D721Med (cell line): ENCODE data around the gene CDK2AP2.
"Not testable (repeated sequence)": the region's sequence is repeated elsewhere in the genome, so short reads cannot be mapped to it uniquely, and the experiment has no call there.

ENCODE experiments used
- DNase-seq: peaks from one replicate; pipeline ENCODE4 v3.0.0; 2011; ENCODE audit warnings: low spot score; ENCODE audit not compliant: insufficient read length
- FAIRE-seq: peaks from 2 replicates; lab custom pipeline; 2011; peaks lifted over from hg19 to GRCh38; lab: Jason Lieb, UNC
- TF ChIP-seq, protein P1 (sequence below): IDR thresholded peaks from 2 replicates; pipeline ENCODE4 v1.5.1; 2012; ENCODE audit warnings: mild to moderate bottlenecking, control low read depth; ENCODE audit not compliant: insufficient read depth; ENCODE audit errors: missing control alignments

The CDK2AP2 gene

DNA sequence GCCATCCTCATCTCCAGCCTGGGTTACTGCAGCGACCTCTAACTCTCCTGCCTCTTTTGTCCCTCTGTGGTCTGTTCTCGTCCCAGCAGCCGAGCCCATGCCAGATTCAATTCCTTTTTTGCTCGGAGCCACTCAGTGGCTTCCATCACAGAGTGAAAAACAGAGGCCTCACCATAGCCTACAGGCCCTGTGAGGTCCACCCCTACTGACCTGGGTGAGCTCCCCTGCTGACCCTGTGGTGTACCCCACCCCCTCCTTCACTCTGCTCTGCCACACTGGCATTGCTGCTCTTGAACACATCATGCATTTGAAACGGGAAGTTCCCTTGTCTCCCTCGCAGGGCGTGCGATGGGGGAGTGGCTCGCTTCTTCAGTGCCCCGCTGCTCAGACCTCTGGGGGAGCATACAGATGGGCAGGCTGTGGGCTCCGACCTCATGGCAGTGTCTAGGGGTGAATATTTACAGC lies 23.1 kb downstream of the CDK2AP2 start:
- no peak for FAIRE-seq

DNA sequence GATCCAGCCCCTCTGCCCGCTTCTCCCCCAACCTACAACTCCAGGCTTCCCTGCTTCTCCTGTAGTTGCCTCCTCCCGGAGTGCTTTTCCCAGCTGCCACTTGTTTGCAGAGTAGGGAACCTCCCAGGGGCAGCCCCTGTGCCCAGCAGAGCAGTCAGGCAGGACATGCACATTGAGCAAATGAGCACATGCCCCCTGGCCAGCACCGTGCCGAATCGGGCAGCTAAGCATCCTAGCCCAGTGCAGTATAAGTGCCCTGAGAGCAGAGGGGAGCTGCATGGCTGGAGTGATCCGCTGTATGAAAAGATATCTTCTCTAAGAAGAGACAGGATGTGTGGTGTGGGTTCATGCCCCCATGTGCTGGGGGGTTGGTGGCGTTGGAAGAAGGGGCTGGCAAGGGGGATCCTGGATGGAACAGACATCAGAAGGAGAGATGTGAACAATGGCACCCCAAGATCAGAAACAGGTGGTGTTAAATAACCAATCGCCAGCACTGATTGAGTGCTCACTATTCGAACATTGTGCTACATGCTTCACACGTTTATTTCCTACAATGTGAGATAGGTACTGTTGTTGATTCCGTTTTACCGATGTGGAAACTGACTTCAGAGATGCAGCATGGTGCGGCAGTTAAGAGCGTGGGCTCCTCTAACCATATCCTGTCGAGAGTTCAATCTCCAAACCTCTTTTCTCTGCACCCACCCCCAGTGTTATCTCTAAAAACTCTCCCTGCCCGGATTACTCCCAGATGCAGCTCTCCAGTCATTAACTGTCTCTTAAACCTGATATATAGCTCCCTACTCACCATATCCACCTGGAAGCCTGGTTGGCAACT lies 23.9 kb downstream of the CDK2AP2 start:
- FAIRE-seq (no peak), DNase-seq (no peak)
- TF ChIP-seq, protein P1, sequence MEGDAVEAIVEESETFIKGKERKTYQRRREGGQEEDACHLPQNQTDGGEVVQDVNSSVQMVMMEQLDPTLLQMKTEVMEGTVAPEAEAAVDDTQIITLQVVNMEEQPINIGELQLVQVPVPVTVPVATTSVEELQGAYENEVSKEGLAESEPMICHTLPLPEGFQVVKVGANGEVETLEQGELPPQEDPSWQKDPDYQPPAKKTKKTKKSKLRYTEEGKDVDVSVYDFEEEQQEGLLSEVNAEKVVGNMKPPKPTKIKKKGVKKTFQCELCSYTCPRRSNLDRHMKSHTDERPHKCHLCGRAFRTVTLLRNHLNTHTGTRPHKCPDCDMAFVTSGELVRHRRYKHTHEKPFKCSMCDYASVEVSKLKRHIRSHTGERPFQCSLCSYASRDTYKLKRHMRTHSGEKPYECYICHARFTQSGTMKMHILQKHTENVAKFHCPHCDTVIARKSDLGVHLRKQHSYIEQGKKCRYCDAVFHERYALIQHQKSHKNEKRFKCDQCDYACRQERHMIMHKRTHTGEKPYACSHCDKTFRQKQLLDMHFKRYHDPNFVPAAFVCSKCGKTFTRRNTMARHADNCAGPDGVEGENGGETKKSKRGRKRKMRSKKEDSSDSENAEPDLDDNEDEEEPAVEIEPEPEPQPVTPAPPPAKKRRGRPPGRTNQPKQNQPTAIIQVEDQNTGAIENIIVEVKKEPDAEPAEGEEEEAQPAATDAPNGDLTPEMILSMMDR = no peak

More for the DNA sequence above, 23.1 kb downstream of the CDK2AP2 start:
- no peak for DNase-seq
- TF ChIP-seq, protein P1 = no peak

DNA sequence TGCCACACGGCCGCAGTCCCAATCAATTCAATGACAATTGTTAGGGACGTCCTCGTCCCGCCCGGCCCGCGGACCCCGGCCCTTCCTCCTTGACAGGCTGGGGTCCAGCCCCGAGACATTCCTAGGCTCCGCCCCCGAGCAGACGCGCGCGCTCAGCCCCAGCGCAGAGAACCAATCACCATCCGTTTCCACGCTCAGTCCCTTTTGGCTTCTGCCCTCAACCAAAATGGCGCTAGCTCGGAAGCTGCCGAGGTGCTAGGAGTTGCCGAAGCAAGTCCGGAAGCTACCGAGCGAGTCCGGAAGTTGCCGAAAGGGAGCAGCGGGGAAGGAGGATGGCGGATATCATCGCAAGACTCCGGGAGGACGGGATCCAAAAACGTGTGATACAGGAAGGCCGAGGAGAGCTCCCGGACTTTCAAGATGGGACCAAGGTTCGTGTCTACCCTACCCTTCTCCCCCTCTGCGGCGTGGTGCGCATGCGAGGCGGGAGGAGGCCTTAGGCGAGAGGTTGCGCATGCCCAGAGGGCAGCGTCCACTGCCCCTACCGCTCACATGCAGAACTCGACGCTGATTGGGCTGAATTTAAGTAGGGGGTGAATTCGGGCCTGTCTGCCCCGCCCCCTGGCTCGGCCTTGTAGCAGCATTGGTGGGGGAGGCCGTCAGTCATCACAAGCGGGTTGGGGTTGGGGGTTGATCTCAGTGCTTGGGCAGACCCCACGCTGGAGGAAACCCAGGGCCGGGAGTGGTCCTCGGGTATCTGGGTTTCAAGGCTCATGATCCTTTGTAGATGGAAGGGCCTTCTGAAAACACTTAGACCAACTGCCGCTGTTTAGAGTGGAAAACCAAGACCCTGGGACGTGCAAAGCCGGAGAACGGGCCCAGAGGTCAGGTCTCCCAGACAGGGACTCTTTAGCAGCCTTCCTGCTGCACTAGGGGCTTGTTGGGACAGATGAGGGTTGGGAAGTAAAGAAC lies 24.8 kb downstream of the CDK2AP2 start, which contains the start of gene AIP:
Gene AIP (plus strand): TSS at position 200 of the 972 bp plus-strand sequence. CDS start 133 bp downstream, at position 333.
- DNase-seq (peak; percentile 98), FAIRE-seq (no peak)
- TF ChIP-seq, protein P1 = no peak

DNA sequence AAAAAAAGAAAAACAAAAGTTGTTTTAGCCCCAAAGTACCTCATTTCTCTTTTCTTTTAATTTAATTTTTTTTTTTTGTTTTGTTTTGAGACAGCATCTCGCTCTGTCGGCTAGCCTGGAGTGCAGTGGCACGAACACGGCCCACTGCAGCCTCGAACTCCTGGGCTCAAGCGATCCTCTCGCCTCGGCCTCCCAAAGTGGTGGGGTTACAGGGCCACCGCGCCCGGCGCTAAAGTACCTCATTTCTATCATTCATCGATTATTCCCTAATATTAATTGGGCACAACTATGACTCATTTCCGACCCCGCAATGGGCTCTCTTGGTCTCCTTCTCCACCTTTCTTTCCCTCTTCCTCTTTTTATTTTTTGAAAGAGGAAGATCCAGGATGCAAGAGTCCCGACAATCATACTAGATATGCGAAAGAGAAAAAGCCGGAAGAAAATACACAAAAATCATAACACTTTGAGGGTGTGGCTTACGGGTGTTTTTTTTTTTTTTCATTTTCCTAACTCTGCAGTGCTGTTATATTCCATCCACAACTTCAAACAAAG lies 25.6 kb downstream of the CDK2AP2 start:
- DNase-seq (no peak), FAIRE-seq (no peak)
- TF ChIP-seq, protein P1 = no peak

DNA sequence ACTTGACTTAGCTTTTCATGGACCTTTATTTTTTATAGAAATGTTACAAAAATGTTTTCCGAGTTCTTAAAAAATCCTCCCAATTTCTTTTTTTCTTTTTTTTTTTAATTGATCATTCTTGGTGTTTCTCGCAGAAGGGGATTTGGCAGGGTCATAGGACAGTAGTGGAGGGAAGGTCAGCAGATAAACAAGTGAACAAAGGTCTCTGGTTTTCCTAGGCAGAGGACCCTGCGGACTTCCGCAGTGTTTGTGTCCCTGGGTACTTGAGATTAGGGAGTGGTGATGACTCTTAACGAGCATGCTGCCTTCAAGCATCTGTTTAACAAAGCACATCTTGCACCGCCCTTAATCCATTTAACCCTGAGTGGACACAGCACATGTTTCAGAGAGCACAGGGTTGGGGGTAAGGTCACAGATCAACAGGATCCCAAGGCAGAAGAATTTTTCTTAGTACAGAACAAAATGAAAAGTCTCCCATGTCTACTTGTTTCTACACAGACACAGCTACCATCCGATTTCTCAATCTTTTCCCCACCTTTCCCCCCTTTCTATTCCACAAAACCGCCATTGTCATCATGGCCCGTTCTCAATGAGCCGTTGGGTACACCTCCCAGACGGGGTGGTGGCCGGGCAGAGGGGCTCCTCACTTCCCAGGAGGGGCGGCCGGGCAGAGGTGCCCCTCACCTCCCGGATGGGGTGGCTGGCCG lies 30.5 kb downstream of the CDK2AP2 start:
- FAIRE-seq, DNase-seq: not testable (repeated sequence)

DNA sequence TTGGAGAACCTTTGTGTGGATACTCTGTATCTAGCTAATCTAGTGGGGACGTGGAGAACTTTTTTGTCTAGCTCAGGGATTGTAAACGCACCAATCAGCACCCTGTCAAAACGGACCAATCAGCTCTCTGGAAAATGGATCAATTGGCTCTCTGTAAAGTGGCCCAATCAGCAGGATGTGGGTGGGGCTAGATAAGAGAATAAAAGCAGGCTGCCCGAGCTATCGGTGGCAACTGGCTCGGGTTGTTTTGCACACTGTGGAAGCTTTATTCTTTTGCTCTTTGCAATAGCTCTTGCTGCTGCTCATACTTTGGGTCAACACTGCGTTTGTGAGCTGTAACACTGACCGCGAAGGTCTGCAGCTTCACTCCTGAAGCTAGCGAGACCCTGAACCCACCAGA lies 31.3 kb downstream of the CDK2AP2 start:
- not testable (repeated sequence) for FAIRE-seq, DNase-seq

DNA sequence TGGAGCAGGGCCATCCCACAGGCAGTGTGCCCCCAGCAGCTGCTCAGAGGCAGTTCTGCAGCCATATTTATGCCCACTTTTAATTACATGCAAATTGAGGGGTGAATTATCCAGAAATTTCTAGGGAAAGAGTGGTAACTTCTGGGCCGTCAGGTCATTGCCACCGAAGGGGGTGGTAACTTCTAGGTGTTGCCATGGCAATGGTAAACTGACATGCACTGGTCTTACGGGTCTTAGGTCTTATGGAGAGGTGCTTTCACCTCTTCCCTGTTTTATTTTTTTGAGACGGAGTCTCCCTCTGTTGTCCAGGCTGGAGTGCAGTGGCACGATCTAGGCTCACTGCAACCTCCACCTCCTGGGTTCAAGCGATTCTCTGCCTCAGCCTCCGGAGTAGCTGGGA lies 35.1 kb downstream of the CDK2AP2 start:
- DNase-seq = no peak
- TF ChIP-seq, protein P1 = no peak
- FAIRE-seq = no peak
